Small intestine (tissue), 7 donors: ENCODE data around the gene MAZ. TPM values are rescaled to one million over a fixed set of nuclear protein-coding genes. Genes with fewer than 3 reads are reported as not detected.

Experiments
- DNase-seq, 2 donors: peaks; one replicate each; pipeline versions ENCODE4 v3.0.0 to v3.0.0-alpha.2; 2013
- FAIRE-seq: peaks from 2 replicates; lab custom pipeline; 2012; peaks lifted over from hg19 to GRCh38; lab: Jason Lieb, UNC
- H3K27ac ChIP-seq, 3 donors: one replicate each; pipeline ENCODE4 v1.5.1; 2013; ENCODE audit warnings: low read length in 2 of 3, mild to moderate bottlenecking in 2 of 3, control low read depth in 1 of 3, inconsistent platforms in 1 of 3, low read depth in 1 of 3, moderate library complexity in 1 of 3
- H3K27me3 ChIP-seq, 3 donors: one replicate each; pipeline ENCODE4 v1.6.1; 2013; ENCODE audit warnings: low read length in 3 of 3, inconsistent platforms in 1 of 3; ENCODE audit not compliant: control insufficient read depth in 3 of 3, insufficient read depth in 3 of 3
- H3K36me3 ChIP-seq, 3 donors: one replicate each; pipeline ENCODE4 v1.6.1; 2013; ENCODE audit warnings: low read length in 3 of 3, inconsistent platforms in 1 of 3, low read depth in 1 of 3, mild to moderate bottlenecking in 1 of 3, moderate library complexity in 1 of 3; ENCODE audit not compliant: control insufficient read depth in 3 of 3, insufficient read depth in 2 of 3
- H3K4me1 ChIP-seq, 3 donors: one replicate each; pipeline ENCODE4 v1.6.1; 2013; ENCODE audit warnings: low read length in 2 of 3, inconsistent platforms in 1 of 3, low read depth in 1 of 3, mild to moderate bottlenecking in 1 of 3, moderate library complexity in 1 of 3; ENCODE audit not compliant: control insufficient read depth in 3 of 3, insufficient read depth in 2 of 3
- H3K4me3 ChIP-seq, 3 donors: one replicate each; pipeline ENCODE4 v1.5.1; 2013; ENCODE audit warnings: low read length in 3 of 3, control low read depth in 1 of 3, inconsistent platforms in 1 of 3, low read depth in 1 of 3, mild to moderate bottlenecking in 1 of 3, moderate library complexity in 1 of 3
- H3K9me3 ChIP-seq, 2 donors: one replicate each; pipeline ENCODE4 v1.6.1; 2013; ENCODE audit warnings: low read depth in 1 of 2, low read length in 1 of 2; ENCODE audit not compliant: control insufficient read depth in 2 of 2, insufficient read depth in 1 of 2
- WGBS, 3 donors: extraction: QIAGEN DNeasy Blood & Tissue Kit; methylation state at CpG; one replicate each; pipeline ENCODE4 v1.1.7; 2013; 5-methylcytosine and 5-hydroxymethylcytosine counted together
- polyA plus RNA-seq, 4 donors: library from polyadenylated mRNA; stranded (reverse) in 3 of 4; unstranded in 1 of 4; fragments of 200-250 nt in 3 of 4; fragments of 120-200 nt in 1 of 4; gene quantifications; one replicate each; pipeline versions ENCODE4 v1.2.1 to v1.2.3, GENCODE V29; 2013
- donor health status: healthy with polysubstance abuse.
- donor health status: control.
- donor health status: control.
- donor health status: Bipolar disorder and iron deficiency.
- donor health status: healthy.

MAZ gene
- polyA plus RNA-seq, 4 donors: 91.9 to 269 (median 170) TPM

DNA sequence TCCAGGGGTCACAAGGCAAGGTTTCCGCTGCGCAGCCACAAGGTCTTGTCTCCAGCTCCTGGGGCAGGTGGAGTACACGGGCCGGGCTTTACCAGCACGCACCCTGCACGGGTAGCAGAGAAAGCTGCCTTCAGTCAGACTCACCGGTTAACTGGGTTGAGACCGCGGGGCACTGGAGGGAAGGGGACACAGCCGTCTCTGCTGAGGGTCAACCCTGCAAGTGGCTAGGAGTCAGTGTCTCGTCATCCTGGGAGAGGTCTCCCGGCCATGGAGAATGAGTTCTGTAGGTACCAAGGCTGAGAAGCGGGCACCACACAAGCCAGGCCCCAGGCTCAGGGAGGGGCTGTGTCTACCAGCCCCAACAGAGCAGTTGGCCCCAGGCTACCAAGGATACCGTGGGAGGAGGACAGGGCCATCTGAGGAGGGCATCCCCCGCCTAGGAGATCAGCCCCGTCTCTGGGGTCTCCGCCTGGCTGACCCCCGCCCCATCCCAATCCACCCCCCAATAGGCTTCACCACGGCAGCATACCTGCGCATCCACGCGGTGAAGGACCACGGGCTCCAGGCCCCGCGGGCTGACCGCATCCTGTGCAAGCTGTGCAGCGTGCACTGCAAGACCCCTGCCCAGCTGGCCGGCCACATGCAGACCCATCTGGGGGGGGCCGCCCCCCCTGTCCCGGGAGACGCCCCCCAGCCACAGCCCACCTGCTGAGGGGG, 2.9 kb downstream of the MAZ start:
- H3K4me1 ChIP-seq: peaks cover 7 to 53% (median 18%) of the 10 kb centered on the region in 3 donors
- H3K4me3 ChIP-seq: peak overlapping the region in 1 of 3 donors; percentile 29
- H3K27ac ChIP-seq: peak overlapping the region; percentile 12 to 77 (median 12)
- DNase-seq: no peak
- 62 to 78% (median 77%) methylated on average over 30 to 31 of the region's 31 CpGs for WGBS, 3 donors
- H3K9me3 ChIP-seq: no peaks in the 10 kb centered on the region
- peaks cover 0 to 35% (median 0%) of the 10 kb centered on the region in 3 donors for H3K36me3 ChIP-seq
- FAIRE-seq: no peak
- peaks cover 0 to 20% (median 0%) of the 10 kb centered on the region in 3 donors for H3K27me3 ChIP-seq

DNA sequence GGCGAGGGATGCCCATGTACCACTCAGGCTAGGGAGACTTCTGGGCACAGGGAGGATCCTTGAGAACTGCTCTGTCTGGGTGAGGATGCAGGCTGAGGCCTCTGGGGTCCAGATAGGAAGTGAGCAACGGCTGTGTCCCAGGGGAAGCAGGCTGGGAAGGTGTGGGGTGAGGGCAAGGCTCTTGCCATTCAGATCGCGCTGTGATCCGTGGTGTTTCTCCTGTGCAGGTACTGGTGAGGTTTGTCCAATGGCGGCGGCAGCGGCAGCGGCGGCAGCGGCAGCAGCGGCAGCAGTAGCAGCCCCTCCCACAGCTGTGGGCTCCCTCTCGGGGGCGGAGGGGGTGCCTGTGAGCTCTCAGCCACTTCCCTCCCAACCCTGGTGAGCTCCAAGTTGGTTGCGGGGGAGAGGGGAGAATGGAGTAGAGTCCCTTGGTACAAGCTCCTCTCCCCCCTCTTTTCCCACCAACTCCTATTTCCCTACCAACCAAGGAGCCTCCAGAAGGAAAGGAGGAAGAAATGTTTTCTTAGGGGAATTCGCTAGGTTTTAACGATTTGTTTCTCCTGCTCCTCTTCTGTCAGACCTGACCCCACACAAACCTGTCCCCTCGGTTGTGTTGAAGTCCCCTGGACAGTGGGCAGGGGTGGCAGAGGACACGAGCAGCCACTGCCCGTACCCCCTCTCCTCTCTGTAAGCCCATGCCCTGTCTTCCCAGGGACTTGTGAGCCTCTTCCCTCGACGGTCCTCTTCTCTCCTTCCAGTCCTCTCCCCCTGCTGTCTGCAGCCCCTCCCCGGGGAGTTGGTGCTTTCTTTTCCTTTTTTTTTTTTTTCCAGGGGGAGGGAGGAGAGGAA, 3.7 kb downstream of the MAZ start:
- Histone ChIP-seq H3K27ac (peak overlapping the region in 2 of 3 donors; percentile 55 to 75), H3K9me3 (no peaks in the 10 kb centered on the region), H3K27me3 (peaks cover 0 to 21% (median 0%) of the 10 kb centered on the region in 3 donors), H3K4me3 (peak overlapping the region in 1 of 3 donors; percentile 29), H3K4me1 (peaks cover 7 to 54% (median 18%) of the 10 kb centered on the region in 3 donors), H3K36me3 (peaks cover 0 to 35% (median 0%) of the 10 kb centered on the region in 3 donors)
- no peak for DNase-seq
- 56 to 63% (median 60%) methylated on average over 21 to 23 of the region's 23 CpGs for WGBS, 3 donors
- FAIRE-seq: no peak

DNA sequence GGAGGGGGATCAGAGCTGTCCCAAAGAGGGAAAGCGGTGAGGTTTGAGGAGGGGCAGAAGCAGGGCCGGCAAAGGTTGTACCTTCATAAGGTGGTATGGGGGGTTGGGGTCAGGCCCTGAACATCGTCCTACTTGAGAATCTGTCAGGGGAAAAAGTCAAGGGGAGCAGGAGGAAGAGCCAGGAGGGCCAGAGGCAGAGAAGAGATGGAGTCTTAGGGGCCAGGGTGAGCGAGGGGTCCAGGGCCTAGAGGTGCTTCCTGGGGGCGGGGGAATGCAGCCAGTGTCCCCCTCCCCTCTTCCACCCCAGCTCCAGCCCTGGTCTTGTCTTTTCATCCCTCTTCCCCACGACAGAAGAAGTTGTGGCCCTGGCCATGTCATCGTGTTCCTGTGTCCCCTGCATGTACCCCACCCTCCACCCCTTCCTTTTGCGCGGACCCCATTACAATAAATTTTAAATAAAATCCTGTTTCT, 4.4 kb downstream of the MAZ start:
- Histone ChIP-seq H3K36me3 (peaks cover 0 to 35% (median 0%) of the 10 kb centered on the region in 3 donors), H3K4me1 (peaks cover 7 to 57% (median 18%) of the 10 kb centered on the region in 3 donors), H3K4me3 (no peak overlapping the region), H3K27ac (peak overlapping the region in 2 of 3 donors; percentile 55 to 75), H3K27me3 (peaks cover 0 to 21% (median 0%) of the 10 kb centered on the region in 3 donors), H3K9me3 (no peaks in the 10 kb centered on the region)
- FAIRE-seq (no peak), DNase-seq (no peak)
- 28 to 33% (median 29%) methylated on average over 9 of the region's 9 CpGs for WGBS, 3 donors

DNA sequence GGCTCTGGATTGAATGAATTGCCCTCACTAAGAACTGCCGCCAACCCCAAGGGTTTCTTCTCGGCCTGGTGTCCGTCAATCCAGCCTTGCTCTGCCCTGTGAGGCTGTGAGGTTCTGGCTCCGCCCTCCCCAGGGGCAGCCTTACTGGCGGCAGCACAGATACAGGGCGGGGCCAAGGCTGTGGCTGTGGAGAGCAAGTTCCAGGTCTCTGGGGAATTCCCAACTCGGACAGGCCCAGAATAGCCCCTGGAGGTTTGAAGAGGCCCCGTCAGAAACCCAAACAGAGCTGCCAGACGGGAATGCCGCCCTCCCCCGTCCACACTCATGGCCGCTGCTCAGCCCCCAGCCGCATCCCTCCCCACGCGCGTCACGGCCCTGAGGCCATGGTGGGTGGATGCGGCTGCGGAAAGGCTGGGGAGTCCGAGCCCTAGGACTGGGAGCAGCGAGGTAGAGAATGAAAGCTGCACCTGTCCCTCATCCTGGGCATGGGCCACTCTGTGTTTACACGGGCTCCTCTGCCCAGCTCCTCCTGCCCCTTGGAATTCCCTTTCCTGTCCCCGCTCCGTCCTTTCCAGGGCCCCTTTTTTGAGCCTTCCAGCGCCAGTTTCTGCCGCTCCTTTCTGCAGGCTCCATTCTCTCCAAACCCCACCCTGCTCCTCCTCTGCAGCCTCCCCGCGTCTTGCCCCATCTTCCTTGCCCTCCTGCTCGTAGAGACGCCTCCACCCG, 5.0 kb downstream of the MAZ start:
- Histone ChIP-seq H3K27me3 (peaks cover 0 to 21% (median 0%) of the 10 kb centered on the region in 3 donors), H3K4me3 (peak overlapping the region; percentile 4 to 63 (median 54)), H3K36me3 (peaks cover 0 to 35% (median 0%) of the 10 kb centered on the region in 3 donors), H3K9me3 (no peaks in the 10 kb centered on the region), H3K27ac (peak overlapping the region; percentile 47 to 79 (median 75)), H3K4me1 (peaks cover 7 to 57% (median 18%) of the 10 kb centered on the region in 3 donors)
- peak; percentile 95 for DNase-seq
- FAIRE-seq: no peak
- WGBS, 3 donors: 0 to 1% (median 1%) methylated on average over 29 to 31 of the region's 31 CpGs

DNA sequence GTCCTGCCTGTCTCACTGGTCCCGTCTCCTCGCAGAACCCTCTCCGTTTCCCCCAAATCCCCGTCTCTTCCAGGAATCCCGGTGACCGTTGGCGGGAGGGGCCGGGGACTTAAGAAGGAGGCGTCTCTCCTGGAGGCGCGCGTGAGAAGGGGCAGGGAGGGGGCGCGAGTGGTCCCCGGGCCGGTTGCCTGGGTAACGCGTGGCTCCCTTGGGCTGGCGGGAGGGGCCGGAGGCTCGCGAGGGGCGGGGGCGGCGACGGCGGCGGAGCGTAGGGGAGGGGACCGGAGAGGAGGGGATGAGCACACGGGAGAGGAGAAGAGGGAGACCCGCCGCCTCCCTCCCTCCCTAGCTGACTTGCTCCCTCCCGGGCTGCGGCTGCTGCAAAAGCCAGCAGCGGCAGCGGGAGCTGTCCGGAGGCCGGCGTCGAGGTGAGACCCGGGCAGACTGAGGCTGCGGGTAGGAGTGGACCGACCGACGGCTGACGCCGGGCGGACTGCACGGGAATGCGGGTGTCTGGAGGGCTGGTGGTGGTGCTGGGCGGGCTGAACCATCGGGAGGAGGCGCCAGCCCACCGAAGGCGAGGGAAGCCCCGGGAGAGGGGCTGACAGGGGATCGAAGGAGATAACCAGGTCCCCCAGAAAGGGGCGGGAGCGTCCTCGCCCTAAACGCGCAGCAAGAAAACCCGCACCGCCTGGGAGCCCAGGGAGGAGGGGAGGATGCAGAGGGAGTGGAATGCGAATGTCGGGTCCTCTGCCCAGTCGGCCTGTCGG, 5.8 kb downstream of the MAZ start, which contains the start of gene PRRT2:
Gene PRRT2 (plus strand): TSS at position 298 of the 770 bp plus-strand sequence. CDS start 862 bp downstream, outside the sequence.
- WGBS, 3 donors: 2 to 5% (median 3%) methylated on average over 59 to 69 of the region's 69 CpGs
- H3K4me3 ChIP-seq: peak within 1 kb of the TSS; percentile 31 to 63 (median 54)
- H3K27ac ChIP-seq: peak within 1 kb of the TSS; percentile 47 to 79 (median 75)
- peak in 1 of 2 donors; percentile 67 for DNase-seq
- peaks cover 0 to 35% (median 0%) of the 10 kb centered on the region in 3 donors for H3K36me3 ChIP-seq
- no peaks in the 10 kb centered on the region for H3K9me3 ChIP-seq
- no peak for FAIRE-seq
- peaks cover 0 to 21% (median 0%) of the 10 kb centered on the region in 3 donors for H3K27me3 ChIP-seq
- peaks cover 7 to 60% (median 18%) of the 10 kb centered on the region in 3 donors for H3K4me1 ChIP-seq

DNA sequence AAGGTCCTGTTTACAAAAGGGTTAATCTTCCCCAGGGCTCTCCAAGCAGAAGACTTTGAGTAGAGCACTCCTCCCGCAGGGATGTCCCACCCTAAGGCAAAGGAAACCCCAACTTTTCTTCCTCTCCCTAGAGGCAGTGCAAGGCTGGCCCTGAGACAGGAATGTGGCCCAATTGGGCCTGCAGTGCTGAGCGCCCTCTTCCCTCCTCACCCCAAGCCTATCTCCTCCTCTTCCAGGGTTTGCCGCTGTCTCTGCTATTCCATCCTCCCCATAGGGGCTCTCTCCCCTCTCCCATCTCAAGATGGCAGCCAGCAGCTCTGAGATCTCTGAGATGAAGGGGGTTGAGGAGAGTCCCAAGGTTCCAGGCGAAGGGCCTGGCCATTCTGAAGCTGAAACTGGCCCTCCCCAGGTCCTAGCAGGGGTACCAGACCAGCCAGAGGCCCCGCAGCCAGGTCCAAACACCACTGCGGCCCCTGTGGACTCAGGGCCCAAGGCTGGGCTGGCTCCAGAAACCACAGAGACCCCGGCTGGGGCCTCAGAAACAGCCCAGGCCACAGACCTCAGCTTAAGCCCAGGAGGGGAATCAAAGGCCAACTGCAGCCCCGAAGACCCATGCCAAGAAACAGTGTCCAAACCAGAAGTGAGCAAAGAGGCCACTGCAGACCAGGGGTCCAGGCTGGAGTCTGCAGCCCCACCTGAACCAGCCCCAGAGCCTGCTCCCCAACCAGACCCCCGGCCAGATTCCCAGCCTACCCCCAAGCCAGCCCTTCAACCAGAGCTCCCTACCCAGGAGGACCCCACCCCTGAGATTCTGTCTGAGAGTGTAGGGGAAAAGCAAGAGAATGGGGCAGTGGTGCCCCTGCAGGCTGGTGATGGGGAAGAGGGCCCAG, 6.7 kb downstream of the MAZ start:
- DNase-seq (no peak), FAIRE-seq (no peak)
- Histone ChIP-seq H3K4me3 (peak overlapping the region in 1 of 3 donors; percentile 63), H3K4me1 (peaks cover 7 to 64% (median 18%) of the 10 kb centered on the region in 3 donors), H3K27ac (peak overlapping the region in 1 of 3 donors; percentile 46), H3K27me3 (peaks cover 0 to 21% (median 0%) of the 10 kb centered on the region in 3 donors), H3K9me3 (no peaks in the 10 kb centered on the region), H3K36me3 (peaks cover 0 to 34% (median 0%) of the 10 kb centered on the region in 3 donors)
- 71 to 75% (median 73%) methylated on average over 9 of the region's 9 CpGs for WGBS, 3 donors
